ENCODE results near the gene PHF23. TPM values are rescaled to one million over a fixed set of nuclear protein-coding genes. Genes with fewer than 3 reads are reported as not detected.

The PHF23 gene
- total RNA-seq, 1 experiment from 2014 or later: 32.7 TPM

GRCh38 chr17:7220593-7221277 lies 18.5 kb downstream of the PHF23 start:
- H3K27me3 ChIP-seq (ENCODE audit: low read length): no peaks in the 10 kb centered on the region
- H3K9me2 ChIP-seq (replicated peaks; ENCODE audit: low read length): no peaks in the 10 kb centered on the region
- no TSS peak for BruUV-seq (replicated peaks)
- DNase-seq (peak; percentile 43), ATAC-seq (peak; percentile 33)
- ChIA-PET POLR2A (ENCODE audit: unreplicated experiment) (interaction anchor here (0.5 to 1.1 kb wide), 2 partner anchors 21 to 88 kb away, joined by 5 to 9 read pairs; no protein-coding TSS in a partner anchor), CTCF (interaction anchor here (0.7 to 1.0 kb wide), 2 partner anchors 41 to 183 kb away, joined by 3 to 4 read pairs; partner anchors contain the start of gene TMEM256)
- no peak overlapping the region for H2AFZ ChIP-seq (ENCODE audit: low read length)
- no peaks in the 10 kb centered on the region for H3K9me3 ChIP-seq (ENCODE audit: low read length)
- TF ChIP-seq EZH2 (IDR thresholded peaks at IDR 0.05; ENCODE audit: low read length, unreplicated experiment) (no peak), CTCF (conservative IDR thresholded peaks at IDR 0.05; ENCODE audit: low read depth, low read length) (peak; percentile 60), EZH2phosphoT487 (IDR thresholded peaks at IDR 0.05; ENCODE audit: borderline replicate concordance, low read length) (no peak)
- no peaks in the 10 kb centered on the region for H3F3A ChIP-seq (ENCODE audit: low read length, unreplicated experiment)
- peak overlapping the region; percentile 86 for H3K4me2 ChIP-seq (ENCODE audit: low read length)
- H3K27ac ChIP-seq (ENCODE audit: low read length): peak overlapping the region; percentile 97
- peak overlapping the region; percentile 81 for H3K4me3 ChIP-seq (ENCODE audit: low read length)
- H3K79me2 ChIP-seq (ENCODE audit: low read length): peaks cover 38% of the 10 kb centered on the region
- peaks cover 26% of the 10 kb centered on the region for H3K36me3 ChIP-seq (ENCODE audit: low read depth, low read length)
- H3K9ac ChIP-seq (ENCODE audit: low read length): peak overlapping the region; percentile 97
- intact Hi-C loops (cut with micrococcal nuclease): loop anchor here (2.0 kb wide), 1 partner anchor 14 kb away; the partner anchor contains the start of gene DVL2
- H4K20me1 ChIP-seq (ENCODE audit: low read length): peaks cover 14% of the 10 kb centered on the region; the same call in 1 of the 2 replicates
- H3K4me1 ChIP-seq (ENCODE audit: insufficient read depth, low read length): peaks cover 30% of the 10 kb centered on the region

DNA sequence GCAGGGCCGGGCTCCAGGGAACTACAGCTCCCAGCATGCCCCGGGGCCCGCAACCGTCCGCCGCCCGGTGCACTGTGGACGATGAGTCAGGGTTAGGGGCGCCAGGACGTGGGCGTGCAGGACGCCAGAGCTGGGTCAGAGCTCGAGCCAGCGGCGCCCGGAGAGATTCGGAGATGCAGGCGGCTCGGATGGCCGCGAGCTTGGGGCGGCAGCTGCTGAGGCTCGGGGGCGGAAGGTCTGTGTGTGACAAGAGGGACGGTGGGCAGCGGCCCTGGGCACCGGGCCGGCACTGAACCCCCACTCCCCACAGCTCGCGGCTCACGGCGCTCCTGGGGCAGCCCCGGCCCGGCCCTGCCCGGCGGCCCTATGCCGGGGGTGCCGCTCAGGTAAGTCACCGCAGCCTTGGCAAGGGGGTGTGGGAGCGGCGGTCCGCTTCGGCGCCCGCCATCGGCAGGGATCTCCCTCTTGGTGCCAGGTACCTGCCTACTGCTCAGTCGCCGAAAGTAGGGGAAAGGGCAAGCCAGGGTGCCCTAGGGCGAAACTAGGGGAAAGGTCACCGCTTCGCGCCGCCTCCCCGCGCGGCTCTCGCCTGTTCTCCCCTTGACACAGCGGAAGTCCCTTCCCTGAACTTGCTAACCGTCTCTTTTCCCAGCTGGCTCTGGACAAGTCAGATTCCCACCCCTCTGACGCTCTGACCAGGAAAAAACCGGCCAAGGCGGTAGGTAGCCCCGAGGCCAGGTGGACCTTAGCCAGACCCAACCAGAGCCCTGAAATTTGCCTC lies 19.3 kb downstream of the PHF23 start, which contains the start of the genes ACADVL and DLG4:
Gene ACADVL, plus strand, starts transcription at position 127 of the 781 bp plus-strand sequence. Its CDS starts 47 bp downstream, at position 174.
Gene DLG4, minus strand, starts transcription at position 25 of the 781 bp plus-strand sequence.
- peaks cover 38% of the 10 kb centered on the region for H3K79me2 ChIP-seq (ENCODE audit: low read length)
- no peaks in the 10 kb centered on the region for H3K9me2 ChIP-seq (replicated peaks; ENCODE audit: low read length)
- H2AFZ ChIP-seq (ENCODE audit: low read length): peak within 1 kb of the TSS; percentile 50
- DNase-seq (peak; percentile 85), ATAC-seq (peak; percentile 66)
- peaks cover 14% of the 10 kb centered on the region; the same call in 1 of the 2 replicates for H4K20me1 ChIP-seq (ENCODE audit: low read length)
- no peaks in the 10 kb centered on the region for H3F3A ChIP-seq (ENCODE audit: low read length, unreplicated experiment)
- ChIA-PET CTCF (interaction anchor here (0.7 to 1.0 kb wide), 2 partner anchors 41 to 184 kb away, joined by 3 to 4 read pairs; partner anchors contain the start of gene TMEM256), POLR2A (ENCODE audit: unreplicated experiment) (interaction anchor here (0.5 to 1.1 kb wide), 2 partner anchors 21 to 89 kb away, joined by 5 to 9 read pairs; no protein-coding TSS in a partner anchor)
- H3K9ac ChIP-seq (ENCODE audit: low read length): peak within 1 kb of the TSS; percentile 97
- peak within 1 kb of the TSS; percentile 81 for H3K4me3 ChIP-seq (ENCODE audit: low read length)
- H3K27me3 ChIP-seq (ENCODE audit: low read length): no peaks in the 10 kb centered on the region
- H3K36me3 ChIP-seq (ENCODE audit: low read depth, low read length): peaks cover 26% of the 10 kb centered on the region
- TF ChIP-seq EZH2 (IDR thresholded peaks at IDR 0.05; ENCODE audit: low read length, unreplicated experiment) (no peak), EZH2phosphoT487 (IDR thresholded peaks at IDR 0.05; ENCODE audit: borderline replicate concordance, low read length) (no peak), CTCF (conservative IDR thresholded peaks at IDR 0.05; ENCODE audit: low read depth, low read length) (no peak)
- no peaks in the 10 kb centered on the region for H3K9me3 ChIP-seq (ENCODE audit: low read length)
- peak within 1 kb of the TSS; percentile 97 for H3K27ac ChIP-seq (ENCODE audit: low read length)
- peaks cover 34% of the 10 kb centered on the region for H3K4me1 ChIP-seq (ENCODE audit: insufficient read depth, low read length)
- peak within 1 kb of the TSS; percentile 86 for H3K4me2 ChIP-seq (ENCODE audit: low read length)
- intact Hi-C loops (cut with micrococcal nuclease): loop anchor here (2.0 kb wide), 1 partner anchor 15 kb away; the partner anchor contains the start of gene DVL2
- TSS peak; percentile 21 for BruUV-seq (replicated peaks)
